Measurements from ENCODE around the gene SCNN1B. TPM values are rescaled to one million over a fixed set of nuclear protein-coding genes. Genes with fewer than 3 reads are reported as not detected.

Gene SCNN1B
- total RNA-seq, 2 experiments from 2014 or later, result not detected

DNA sequence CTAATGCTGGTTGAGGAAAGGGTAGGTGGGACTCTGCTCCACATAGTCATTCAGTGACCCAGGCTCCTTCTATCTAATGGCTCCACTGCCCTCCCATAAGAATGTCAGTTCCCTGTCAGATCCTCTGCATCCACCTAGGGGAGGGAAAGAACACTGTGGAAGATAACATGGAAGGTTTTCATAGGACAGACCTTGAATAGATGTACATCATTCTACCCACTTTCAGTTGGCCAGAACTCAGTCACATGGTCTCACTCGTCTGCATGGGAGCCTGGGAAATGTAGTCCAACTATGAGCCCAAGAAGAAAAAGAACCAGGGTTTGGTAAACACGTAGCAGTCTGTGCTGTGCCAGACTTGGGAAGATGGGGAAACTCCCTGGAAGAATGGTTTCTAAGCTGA is 27.1 kb upstream of the SCNN1B start:
- H3K36me3 Mint-ChIP-seq (ENCODE audit: low read depth), result no peaks in the 10 kb centered on the region
- H3K4me1 Mint-ChIP-seq, result no peaks in the 10 kb centered on the region
- H3K27ac Mint-ChIP-seq, result no peak overlapping the region
- H3K4me3 Mint-ChIP-seq, result no peak overlapping the region
- CTCF ChIA-PET, result no interaction called here
- H3K9me3 Mint-ChIP-seq, result peaks cover 2% of the 10 kb centered on the region
- POLR2A ChIA-PET, result no interaction called here
- peaks cover 5% of the 10 kb centered on the region for H3K27me3 Mint-ChIP-seq
- no peak for DNase-seq

DNA sequence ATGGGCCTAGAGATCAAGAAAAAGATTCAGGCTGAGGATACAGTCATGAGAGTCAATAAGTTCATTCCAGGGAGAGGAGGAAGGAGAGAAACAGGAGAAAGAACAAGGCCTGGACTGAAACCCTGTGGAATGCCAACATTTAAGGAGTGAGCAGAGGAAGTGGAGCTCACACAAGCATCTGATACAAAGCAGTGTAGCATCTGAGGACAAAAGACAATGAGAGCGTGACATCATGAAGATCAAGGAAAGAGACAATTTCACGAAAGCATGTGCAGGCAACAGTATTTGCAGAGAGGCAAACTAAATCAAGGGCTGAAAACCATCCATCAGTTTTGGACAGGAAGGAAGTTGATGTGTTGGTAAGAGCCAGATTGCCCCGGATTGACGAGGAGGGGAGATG is 25.3 kb upstream of the SCNN1B start:
- Mint-ChIP-seq H3K27ac (no peak overlapping the region), H3K36me3 (ENCODE audit: low read depth) (no peaks in the 10 kb centered on the region), H3K4me3 (no peak overlapping the region), H3K27me3 (peaks cover 7% of the 10 kb centered on the region), H3K9me3 (peaks cover 2% of the 10 kb centered on the region), H3K4me1 (no peaks in the 10 kb centered on the region)
- POLR2A ChIA-PET, result no interaction called here
- CTCF ChIA-PET, result no interaction called here
- DNase-seq, result no peak

GRCh38 chr16:23278031-23278430 is 24.1 kb upstream of the SCNN1B start:
- H3K4me3 Mint-ChIP-seq, result no peak overlapping the region
- H3K36me3 Mint-ChIP-seq (ENCODE audit: low read depth), result no peaks in the 10 kb centered on the region
- no peaks in the 10 kb centered on the region for H3K9me3 Mint-ChIP-seq
- peaks cover 8% of the 10 kb centered on the region for H3K27me3 Mint-ChIP-seq
- no peak for DNase-seq
- H3K4me1 Mint-ChIP-seq, result no peaks in the 10 kb centered on the region
- no peak overlapping the region for H3K27ac Mint-ChIP-seq
- ChIA-PET POLR2A (no interaction called here), CTCF (no interaction called here)

GRCh38 chr16:23279721-23280153 is 22.4 kb upstream of the SCNN1B start:
- ChIA-PET CTCF (interaction anchor here (1.2 kb wide), 1 partner anchor 26 kb away, joined by 3 read pairs; no protein-coding TSS in a partner anchor), POLR2A (no interaction called here)
- no peaks in the 10 kb centered on the region for H3K4me1 Mint-ChIP-seq
- DNase-seq, result no peak
- no peaks in the 10 kb centered on the region for H3K9me3 Mint-ChIP-seq
- no peaks in the 10 kb centered on the region for H3K36me3 Mint-ChIP-seq (ENCODE audit: low read depth)
- H3K27me3 Mint-ChIP-seq, result peaks cover 8% of the 10 kb centered on the region
- no peak overlapping the region for H3K27ac Mint-ChIP-seq
- H3K4me3 Mint-ChIP-seq, result no peak overlapping the region

GRCh38 chr16:23280483-23280967 is 21.6 kb upstream of the SCNN1B start:
- Mint-ChIP-seq H3K4me3 (no peak overlapping the region), H3K27me3 (peaks cover 8% of the 10 kb centered on the region), H3K9me3 (no peaks in the 10 kb centered on the region), H3K36me3 (ENCODE audit: low read depth) (no peaks in the 10 kb centered on the region), H3K27ac (no peak overlapping the region), H3K4me1 (no peaks in the 10 kb centered on the region)
- no peak for DNase-seq
- CTCF ChIA-PET, result interaction anchor here (1.2 kb wide), 1 partner anchor 27 kb away, joined by 3 read pairs; no protein-coding TSS in a partner anchor
- POLR2A ChIA-PET, result no interaction called here

DNA sequence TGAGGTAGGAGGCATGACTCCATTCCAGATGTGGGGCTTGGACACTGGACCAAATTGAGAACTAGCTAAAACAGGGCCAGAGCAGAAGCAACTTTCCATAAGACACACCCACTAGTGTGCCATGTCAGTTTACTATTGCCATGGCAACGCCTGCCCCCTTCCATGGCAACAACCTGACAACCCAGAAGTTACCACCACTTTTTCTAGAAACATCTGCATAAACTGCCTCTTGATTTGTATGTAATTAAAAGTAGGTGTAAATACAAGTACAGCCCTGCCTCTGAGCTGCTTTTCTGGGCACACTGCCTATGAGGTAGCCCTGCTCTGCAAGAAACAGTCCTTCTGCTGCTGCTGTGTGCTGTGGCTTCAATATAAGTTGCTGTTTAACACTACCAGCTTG is 19.5 kb upstream of the SCNN1B start:
- Mint-ChIP-seq H3K9me3 (no peaks in the 10 kb centered on the region), H3K4me1 (no peaks in the 10 kb centered on the region), H3K27ac (no peak overlapping the region), H3K27me3 (peaks cover 6% of the 10 kb centered on the region), H3K36me3 (ENCODE audit: low read depth) (no peaks in the 10 kb centered on the region), H3K4me3 (no peak overlapping the region)
- CTCF ChIA-PET, result no interaction called here
- no peak for DNase-seq
- POLR2A ChIA-PET, result no interaction called here

DNA sequence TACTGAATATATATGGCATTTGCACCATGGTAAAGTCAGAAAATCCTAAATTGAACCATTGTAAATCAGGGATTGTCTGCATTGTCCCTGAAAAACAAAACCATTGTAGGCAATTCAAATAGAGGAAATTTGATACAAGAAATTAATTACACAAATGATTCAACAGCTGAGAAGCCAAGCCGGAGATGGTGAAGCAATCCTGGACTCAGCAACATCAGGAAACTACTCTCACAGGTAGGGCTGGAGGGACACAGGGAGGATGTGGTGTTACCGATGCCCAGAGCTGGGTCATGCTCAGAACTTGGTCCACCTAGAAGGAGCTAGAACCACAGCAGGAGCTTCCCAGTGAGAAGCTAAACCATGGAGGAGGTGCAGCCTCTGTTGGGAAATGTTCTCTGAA is 18.5 kb upstream of the SCNN1B start:
- H3K27me3 Mint-ChIP-seq, result peaks cover 6% of the 10 kb centered on the region
- no peak overlapping the region for H3K27ac Mint-ChIP-seq
- H3K36me3 Mint-ChIP-seq (ENCODE audit: low read depth), result no peaks in the 10 kb centered on the region
- no peak for DNase-seq
- no peak overlapping the region for H3K4me3 Mint-ChIP-seq
- ChIA-PET CTCF (no interaction called here), POLR2A (no interaction called here)
- H3K4me1 Mint-ChIP-seq, result no peaks in the 10 kb centered on the region
- no peaks in the 10 kb centered on the region for H3K9me3 Mint-ChIP-seq

DNA sequence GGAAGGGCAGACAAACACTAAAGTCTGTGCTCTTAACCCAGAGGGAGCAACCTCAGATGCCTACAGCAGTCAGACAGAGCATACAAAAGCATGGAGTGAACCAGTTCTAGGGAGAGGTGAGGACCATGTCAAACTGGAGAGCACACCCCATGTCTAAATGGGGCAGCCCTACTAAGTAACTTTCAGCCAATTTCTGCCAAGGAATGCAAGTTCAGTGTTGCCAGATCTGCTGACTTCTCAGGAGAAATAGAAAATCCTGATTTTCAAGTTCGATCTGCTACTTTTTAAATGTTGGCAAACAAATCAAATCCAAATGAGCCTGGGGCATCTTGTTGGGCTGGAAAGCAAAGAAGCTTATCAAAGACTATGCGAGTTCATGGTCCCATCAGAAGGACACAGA is 17.5 kb upstream of the SCNN1B start:
- peaks cover 3% of the 10 kb centered on the region for H3K4me1 Mint-ChIP-seq
- no peak overlapping the region for H3K27ac Mint-ChIP-seq
- peaks cover 6% of the 10 kb centered on the region for H3K27me3 Mint-ChIP-seq
- no peaks in the 10 kb centered on the region for H3K9me3 Mint-ChIP-seq
- ChIA-PET POLR2A (no interaction called here), CTCF (no interaction called here)
- no peaks in the 10 kb centered on the region for H3K36me3 Mint-ChIP-seq (ENCODE audit: low read depth)
- no peak overlapping the region for H3K4me3 Mint-ChIP-seq
- no peak for DNase-seq

DNA sequence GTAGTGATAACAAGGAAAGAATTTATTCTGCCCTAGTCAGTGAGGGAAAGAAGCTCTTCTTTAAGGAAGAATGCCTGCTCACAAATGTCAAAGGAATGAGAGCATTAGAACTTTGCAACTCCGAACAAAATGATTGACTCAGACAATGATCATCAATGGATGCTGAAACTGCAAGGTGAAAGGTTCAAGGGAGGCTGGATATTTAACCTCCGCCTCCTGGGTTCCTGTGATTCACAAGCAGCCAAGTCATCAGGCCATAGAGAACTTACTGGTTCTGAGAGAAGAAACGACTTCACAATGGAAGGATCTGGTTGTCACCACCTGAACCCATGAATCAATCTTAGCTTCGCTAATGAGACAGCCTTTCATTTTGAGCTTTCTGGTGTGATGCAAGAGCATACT is 16.0 kb upstream of the SCNN1B start:
- Mint-ChIP-seq H3K9me3 (no peaks in the 10 kb centered on the region), H3K27me3 (peaks cover 6% of the 10 kb centered on the region), H3K4me3 (no peak overlapping the region), H3K27ac (no peak overlapping the region), H3K36me3 (ENCODE audit: low read depth) (no peaks in the 10 kb centered on the region), H3K4me1 (peaks cover 3% of the 10 kb centered on the region)
- DNase-seq, result no peak
- CTCF ChIA-PET, result no interaction called here
- POLR2A ChIA-PET, result no interaction called here

- ChIA-PET CTCF (no interaction called here), POLR2A (no interaction called here)
- Mint-ChIP-seq H3K4me1 (peaks cover 3% of the 10 kb centered on the region), H3K36me3 (ENCODE audit: low read depth) (no peaks in the 10 kb centered on the region), H3K27ac (no peak overlapping the region), H3K27me3 (peaks cover 4% of the 10 kb centered on the region), H3K4me3 (no peak overlapping the region), H3K9me3 (no peaks in the 10 kb centered on the region)
- DNase-seq, result no peak
These were observed 13.9 kb upstream of the SCNN1B start for GRCh38 chr16:23288209-23288608.

GRCh38 chr16:23288726-23289512 is 13.2 kb upstream of the SCNN1B start:
- no peaks in the 10 kb centered on the region for H3K9me3 Mint-ChIP-seq
- ChIA-PET CTCF (no interaction called here), POLR2A (no interaction called here)

DNA sequence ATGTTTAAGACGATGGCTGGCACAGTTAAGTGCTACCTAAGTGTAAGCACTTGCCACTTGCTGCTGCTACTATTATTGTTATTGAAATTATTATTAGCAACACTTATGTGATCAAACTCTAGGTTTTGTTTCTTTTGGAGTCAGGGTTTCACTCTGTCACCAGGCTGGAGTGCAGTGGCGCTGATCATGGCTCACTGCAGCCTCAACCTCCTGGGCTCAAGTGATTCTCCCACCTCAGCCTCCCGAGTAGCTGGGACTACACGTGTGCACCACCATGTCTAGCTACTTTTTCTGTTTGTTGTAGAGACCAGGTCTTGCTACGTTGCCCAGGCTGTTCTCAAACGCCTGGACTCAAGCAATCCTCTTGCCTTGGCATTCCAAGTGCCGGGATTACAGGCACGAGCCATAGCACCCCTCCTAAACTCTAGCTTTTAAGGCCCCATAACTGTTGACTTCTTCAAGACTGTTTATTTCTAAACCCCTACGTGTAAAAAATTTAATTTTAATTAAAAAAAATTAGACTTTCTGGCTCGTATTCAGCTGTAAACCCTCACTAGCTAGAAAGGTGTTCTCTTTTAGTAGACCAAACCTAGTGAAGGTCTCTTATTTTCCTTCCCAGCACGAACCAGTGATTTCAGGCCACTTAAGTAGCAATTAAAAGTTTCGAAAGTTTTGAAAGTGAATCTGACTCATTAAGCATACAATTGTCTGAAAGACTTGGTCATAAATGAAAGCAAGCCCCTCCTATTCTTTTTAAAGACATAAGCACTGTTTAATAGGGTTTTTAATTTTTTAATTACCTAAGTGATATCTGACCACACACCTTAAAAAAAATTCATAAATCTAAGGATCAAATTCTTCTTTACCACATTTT is 11.7 kb upstream of the SCNN1B start:
- no peaks in the 10 kb centered on the region for H3K36me3 Mint-ChIP-seq (ENCODE audit: low read depth)
- CTCF ChIA-PET, result interaction anchor here (0.7 kb wide), 1 partner anchor 60 kb away, joined by 5 read pairs; no protein-coding TSS in a partner anchor
- no peak overlapping the region for H3K27ac Mint-ChIP-seq
- POLR2A ChIA-PET, result no interaction called here
- H3K4me3 Mint-ChIP-seq, result no peak overlapping the region
- peaks cover 8% of the 10 kb centered on the region for H3K27me3 Mint-ChIP-seq
- DNase-seq, result no peak
- H3K9me3 Mint-ChIP-seq, result no peaks in the 10 kb centered on the region
- H3K4me1 Mint-ChIP-seq, result peaks cover 3% of the 10 kb centered on the region

More at GRCh38 chr16:23288726-23289512, 13.2 kb upstream of the SCNN1B start:
- Mint-ChIP-seq H3K36me3 (ENCODE audit: low read depth) (no peaks in the 10 kb centered on the region), H3K4me1 (peaks cover 3% of the 10 kb centered on the region), H3K4me3 (no peak overlapping the region), H3K27me3 (peaks cover 4% of the 10 kb centered on the region), H3K27ac (no peak overlapping the region)
- no peak for DNase-seq

- Mint-ChIP-seq H3K4me1 (peaks cover 3% of the 10 kb centered on the region), H3K27ac (no peak overlapping the region), H3K9me3 (no peaks in the 10 kb centered on the region), H3K4me3 (no peak overlapping the region), H3K27me3 (peaks cover 13% of the 10 kb centered on the region), H3K36me3 (ENCODE audit: low read depth) (no peaks in the 10 kb centered on the region)
- no peak for DNase-seq
- CTCF ChIA-PET, result no interaction called here
- POLR2A ChIA-PET, result no interaction called here
These were observed 9.1 kb upstream of the SCNN1B start for GRCh38 chr16:23293016-23293415.

Measured in activated CD4-positive, alpha-beta T cell treated with anti-CD3 and anti-CD28 coated beads, Interleukin-2, amount 10 ng/mL, durations not matched to agents 7 days and 5 days (primary cell).